Neural progenitor cell (in vitro differentiated cells): ENCODE results near the gene TRAPPC2. TPM values are rescaled to one million over a fixed set of nuclear protein-coding genes. Genes with fewer than 3 reads are reported as not detected.
A peak's percentile ranks its signal among the peaks of the same experiment; 100 is the strongest.

Source experiments
- DNase-seq: peaks from one replicate; pipeline ENCODE4 v3.0.0-alpha.2; 2016; ENCODE audit warnings: low spot score
- H2AFZ ChIP-seq: fragments of 200-600 bp; sonication (generic); replicated peaks from 2 replicates; pipeline ENCODE4 v1.6.1; 2016; ENCODE audit warnings: antibody characterized with exemption
- H3F3A ChIP-seq: fragments of 200-600 bp; sonication (generic); 2 replicates; pipeline ENCODE4 v1.6.1; 2016; ENCODE audit warnings: antibody characterized with exemption, low read depth
- H3K27ac ChIP-seq: fragments of 200-600 bp; sonication (generic); 2 replicates; pipeline ENCODE4 v1.5.1; 2016; ENCODE audit warnings: mild to moderate bottlenecking
- H3K27me3 ChIP-seq: fragments of 200-600 bp; sonication (generic); 2 replicates; pipeline ENCODE4 v1.6.1; 2016; ENCODE audit warnings: mild to moderate bottlenecking, moderate library complexity
- H3K36me3 ChIP-seq: fragments of 200-600 bp; sonication (generic); 2 replicates; pipeline ENCODE4 v1.5.1; 2016
- H3K4me1 ChIP-seq: fragments of 200-600 bp; sonication (generic); 2 replicates; pipeline ENCODE4 v1.6.1; 2016; ENCODE audit warnings: mixed run types
- H3K4me2 ChIP-seq: fragments of 200-600 bp; sonication (generic); 2 replicates; pipeline ENCODE4 v1.6.1; 2016
- H3K4me3 ChIP-seq: fragments of 200-600 bp; sonication (generic); 2 replicates; pipeline ENCODE4 v1.5.1; 2016
- H3K79me2 ChIP-seq: fragments of 200-600 bp; sonication (generic); 2 replicates; pipeline ENCODE4 v1.6.1; 2016; ENCODE audit warnings: low read depth
- H3K9ac ChIP-seq: fragments of 200-600 bp; sonication (generic); 2 replicates; pipeline ENCODE4 v1.6.1; 2016
- H3K9me3 ChIP-seq: fragments of 200-600 bp; sonication (generic); 2 replicates; pipeline ENCODE4 v1.5.1; 2016; ENCODE audit warnings: low read depth
- H4K20me1 ChIP-seq: fragments of 200-600 bp; sonication (generic); 2 replicates; pipeline ENCODE4 v1.6.1; 2016; ENCODE audit warnings: low read depth
- H3K27ac Mint-ChIP-seq: 3 replicates; pipeline ENCODE4 v1.8.0; 2021; ENCODE audit warnings: mixed read lengths
- H3K27me3 Mint-ChIP-seq: 2 replicates; pipeline ENCODE4 v1.8.0; 2022; ENCODE audit warnings: low read depth, mild to moderate bottlenecking, inconsistent platforms, moderate library complexity, mixed read lengths; ENCODE audit not compliant: insufficient read depth
- H3K36me3 Mint-ChIP-seq: 3 replicates; pipeline ENCODE4 v1.8.0; 2021; ENCODE audit warnings: mixed read lengths
- H3K4me1 Mint-ChIP-seq: 3 replicates; pipeline ENCODE4 v1.8.0; 2021; ENCODE audit warnings: mixed read lengths
- H3K4me3 Mint-ChIP-seq: 3 replicates; pipeline ENCODE4 v1.8.0; 2021; ENCODE audit warnings: mild to moderate bottlenecking, moderate library complexity, mixed read lengths
- H3K9me3 Mint-ChIP-seq: 3 replicates; pipeline ENCODE4 v1.8.0; 2020; ENCODE audit warnings: mixed read lengths
- EZH2 ChIP-seq: fragments of 200-600 bp; sonication (generic); IDR thresholded peaks from 2 replicates; pipeline ENCODE4 v1.6.1; 2017; ENCODE audit warnings: antibody characterized with exemption, mild to moderate bottlenecking, moderate library complexity
- EZH2phosphoT487 ChIP-seq: fragments of 200-600 bp; sonication (generic); IDR thresholded peaks from 2 replicates; pipeline ENCODE4 v1.6.1; 2017; ENCODE audit warnings: antibody characterized with exemption
- total RNA-seq: library from RNA; depleted of rRNA; stranded (reverse); fragments of >200 nt; gene quantifications from 2 replicates; pipeline ENCODE4 v1.2.3, GENCODE V29; 2015; ENCODE audit warnings: low replicate concordance
- TF ChIP-seq, protein P1 (sequence below): fragments of 200-600 bp; sonication (generic); IDR thresholded peaks from 2 replicates; pipeline ENCODE4 v1.5.1; 2017; ENCODE audit warnings: antibody characterized with exemption, mild to moderate bottlenecking

Gene TRAPPC2
- total RNA-seq, 1 donor from 2014 or later: 31.6 TPM

- no peak overlapping the region for H2AFZ ChIP-seq
- TF ChIP-seq EZH2phosphoT487 (no peak), EZH2 (no peak)
- TF ChIP-seq, protein P1, sequence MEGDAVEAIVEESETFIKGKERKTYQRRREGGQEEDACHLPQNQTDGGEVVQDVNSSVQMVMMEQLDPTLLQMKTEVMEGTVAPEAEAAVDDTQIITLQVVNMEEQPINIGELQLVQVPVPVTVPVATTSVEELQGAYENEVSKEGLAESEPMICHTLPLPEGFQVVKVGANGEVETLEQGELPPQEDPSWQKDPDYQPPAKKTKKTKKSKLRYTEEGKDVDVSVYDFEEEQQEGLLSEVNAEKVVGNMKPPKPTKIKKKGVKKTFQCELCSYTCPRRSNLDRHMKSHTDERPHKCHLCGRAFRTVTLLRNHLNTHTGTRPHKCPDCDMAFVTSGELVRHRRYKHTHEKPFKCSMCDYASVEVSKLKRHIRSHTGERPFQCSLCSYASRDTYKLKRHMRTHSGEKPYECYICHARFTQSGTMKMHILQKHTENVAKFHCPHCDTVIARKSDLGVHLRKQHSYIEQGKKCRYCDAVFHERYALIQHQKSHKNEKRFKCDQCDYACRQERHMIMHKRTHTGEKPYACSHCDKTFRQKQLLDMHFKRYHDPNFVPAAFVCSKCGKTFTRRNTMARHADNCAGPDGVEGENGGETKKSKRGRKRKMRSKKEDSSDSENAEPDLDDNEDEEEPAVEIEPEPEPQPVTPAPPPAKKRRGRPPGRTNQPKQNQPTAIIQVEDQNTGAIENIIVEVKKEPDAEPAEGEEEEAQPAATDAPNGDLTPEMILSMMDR: no peak
- H3K27me3 ChIP-seq: peaks cover 9% of the 10 kb centered on the region
- H3F3A ChIP-seq: no peaks in the 10 kb centered on the region
- H3K36me3 ChIP-seq: no peaks in the 10 kb centered on the region
- peaks cover 57% of the 10 kb centered on the region for H4K20me1 ChIP-seq
- H3K4me3 ChIP-seq: no peak overlapping the region
- Mint-ChIP-seq H3K27ac (no peak overlapping the region), H3K4me3 (no peak overlapping the region), H3K36me3 (peaks cover 1% of the 10 kb centered on the region), H3K27me3 (no peaks in the 10 kb centered on the region), H3K9me3 (no peaks in the 10 kb centered on the region), H3K4me1 (peaks cover 29% of the 10 kb centered on the region)
- no peaks in the 10 kb centered on the region for H3K9me3 ChIP-seq
- no peak for DNase-seq
- no peak overlapping the region for H3K27ac ChIP-seq
- no peak overlapping the region for H3K9ac ChIP-seq
- H3K4me2 ChIP-seq: no peak overlapping the region
- peaks cover 87% of the 10 kb centered on the region for H3K79me2 ChIP-seq
- H3K4me1 ChIP-seq: peaks cover 14% of the 10 kb centered on the region
Observed at GRCh38 chrX:13692771-13693231, 41.6 kb downstream of the TRAPPC2 start.

- H3K4me2 ChIP-seq: no peak overlapping the region
- H3K27me3 ChIP-seq: peaks cover 18% of the 10 kb centered on the region
- H3K9ac ChIP-seq: no peak overlapping the region
- Mint-ChIP-seq H3K4me1 (peaks cover 29% of the 10 kb centered on the region), H3K4me3 (no peak overlapping the region), H3K27ac (no peak overlapping the region), H3K27me3 (no peaks in the 10 kb centered on the region), H3K9me3 (no peaks in the 10 kb centered on the region), H3K36me3 (peaks cover 1% of the 10 kb centered on the region)
- no peak overlapping the region for H3K27ac ChIP-seq
- no peak overlapping the region for H3K4me3 ChIP-seq
- H3K79me2 ChIP-seq: peaks cover 79% of the 10 kb centered on the region
- no peaks in the 10 kb centered on the region for H3F3A ChIP-seq
- no peaks in the 10 kb centered on the region for H3K9me3 ChIP-seq
- H3K4me1 ChIP-seq: peaks cover 14% of the 10 kb centered on the region
- DNase-seq: no peak
- H3K36me3 ChIP-seq: no peaks in the 10 kb centered on the region
- H2AFZ ChIP-seq: no peak overlapping the region
- TF ChIP-seq, protein P1: no peak
- TF ChIP-seq EZH2phosphoT487 (no peak), EZH2 (no peak)
- peaks cover 54% of the 10 kb centered on the region for H4K20me1 ChIP-seq
Observed at GRCh38 chrX:13691841-13692371, 42.5 kb downstream of the TRAPPC2 start.

DNA sequence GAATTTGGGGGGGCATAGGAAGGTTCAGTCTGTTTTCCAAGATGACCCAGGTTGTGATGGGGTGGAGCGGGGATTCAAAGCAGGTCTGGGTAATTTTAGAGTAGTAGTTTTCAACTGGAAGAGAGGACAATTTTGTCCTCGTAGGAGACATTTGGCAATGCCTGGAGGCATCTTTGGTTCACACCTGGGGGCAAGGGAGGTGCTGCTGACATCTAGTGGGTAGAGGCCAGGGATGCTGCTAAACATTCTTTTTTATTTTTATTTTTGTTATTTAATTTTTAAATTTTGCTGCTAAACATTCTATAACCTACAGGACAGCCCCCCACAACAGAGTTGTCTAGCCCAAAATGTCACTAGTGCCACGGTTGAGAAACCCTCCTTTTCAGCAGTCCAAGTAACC is 43.6 kb downstream of the TRAPPC2 start:
- TF ChIP-seq, protein P1: peak; percentile 7
- no peak for TF ChIP-seq EZH2
- H3K4me3 Mint-ChIP-seq: peak overlapping the region; percentile 95

More for the DNA sequence above, 43.6 kb downstream of the TRAPPC2 start:
- H3K36me3 Mint-ChIP-seq: peaks cover 1% of the 10 kb centered on the region
- Histone ChIP-seq H3F3A (no peaks in the 10 kb centered on the region), H3K9me3 (no peaks in the 10 kb centered on the region), H4K20me1 (peaks cover 47% of the 10 kb centered on the region), H2AFZ (no peak overlapping the region), H3K79me2 (peaks cover 68% of the 10 kb centered on the region), H3K27me3 (peaks cover 19% of the 10 kb centered on the region), H3K4me2 (peak overlapping the region; percentile 73), H3K4me3 (peak overlapping the region; percentile 74), H3K36me3 (no peaks in the 10 kb centered on the region), H3K4me1 (peaks cover 14% of the 10 kb centered on the region), H3K27ac (no peak overlapping the region), H3K9ac (no peak overlapping the region)
- H3K27me3 Mint-ChIP-seq: no peaks in the 10 kb centered on the region
- peaks cover 29% of the 10 kb centered on the region for H3K4me1 Mint-ChIP-seq
- no peak overlapping the region for H3K27ac Mint-ChIP-seq
- DNase-seq: no peak
- H3K9me3 Mint-ChIP-seq: no peaks in the 10 kb centered on the region
